Testis (tissue), 2 donors: ENCODE results near the gene ATRN.
"Not testable (repeated sequence)": the region's sequence is repeated elsewhere in the genome, so short reads cannot be mapped to it uniquely, and the experiment has no call there.

Experiments used
- CTCF ChIP-seq, 3 experiments: fragments of 450-650 bp in 2 of 3; fragments of 200-600 bp in 1 of 3; sonication (generic) in 1 of 3; IDR thresholded peaks; one replicate each; pipeline ENCODE4 v1.5.1; 2016 to 2019; ENCODE audit warnings: antibody characterized with exemption in 3 of 3, mild to moderate bottlenecking in 2 of 3, moderate library complexity in 1 of 3
- POLR2A ChIP-seq: fragments of 450-650 bp; IDR thresholded peaks from one replicate; pipeline ENCODE4 v1.6.1; 2017; ENCODE audit warnings: antibody characterized with exemption, mild to moderate bottlenecking, moderate library complexity

- TF ChIP-seq CTCF (IDR thresholded peaks at IDR 0.05); POLR2A: not testable (repeated sequence)
Observed at GRCh38 chr20:3512239-3512638, 41.4 kb downstream of the ATRN start.
